Right lung (tissue), 10 donors: ENCODE data around the gene TUG1. TPM values are rescaled to one million over a fixed set of nuclear protein-coding genes. Genes with fewer than 3 reads are reported as not detected.
A peak's percentile ranks its signal among the peaks of the same experiment; 100 is the strongest.

Experiments used
- DNase-seq, 2 donors: peaks; one replicate each; pipeline ENCODE4 v3.0.0-alpha.2; 2013
- long read RNA-seq, 8 donors: transcript quantifications; one replicate each; lab custom pipeline, GENCODE V29; 2026
- polyA plus RNA-seq, 5 donors: library from polyadenylated mRNA; unstranded; fragments of 120-200 nt; gene quantifications; one replicate each; pipeline versions ENCODE4 v1.2.1 to v1.2.3, GENCODE V29; 2013; ENCODE audit warnings: inconsistent platforms in 1 of 5, low replicate concordance in 1 of 5; ENCODE audit not compliant: insufficient read length in 5 of 5, insufficient read depth in 1 of 5

The TUG1 gene
- polyA plus RNA-seq: 100 to 1,000 TPM; 162 to 280 (median 246) TPM
- long read RNA-seq, donor 1, full-length matches to known transcripts: 94 of 101 reads
- long read RNA-seq, donor 1, partial matches to known transcripts: 7 of 101 reads
- long read RNA-seq, donor 1, other reads (novel, unspliced or antisense): 0 of 101 reads
- long read RNA-seq, donor 2, full-length matches to known transcripts: 60 of 60 reads
- long read RNA-seq, donor 2, partial matches to known transcripts: 0 of 60 reads
- long read RNA-seq, donor 2, other reads (novel, unspliced or antisense): 0 of 60 reads
- long read RNA-seq, donor 3, full-length matches to known transcripts: 58 of 63 reads
- long read RNA-seq, donor 3, partial matches to known transcripts: 5 of 63 reads
- long read RNA-seq, donor 3, other reads (novel, unspliced or antisense): 0 of 63 reads
- long read RNA-seq, donor 4, full-length matches to known transcripts: 57 of 57 reads
- long read RNA-seq, donor 4, partial matches to known transcripts: 0 of 57 reads
- long read RNA-seq, donor 4, other reads (novel, unspliced or antisense): 0 of 57 reads
- long read RNA-seq, donor 5, full-length matches to known transcripts: 122 of 170 reads
- long read RNA-seq, donor 5, partial matches to known transcripts: 48 of 170 reads
- long read RNA-seq, donor 5, other reads (novel, unspliced or antisense): 0 of 170 reads
- long read RNA-seq, donor 6, full-length matches to known transcripts: 96 of 102 reads
- long read RNA-seq, donor 6, partial matches to known transcripts: 6 of 102 reads
- long read RNA-seq, donor 6, other reads (novel, unspliced or antisense): 0 of 102 reads
- long read RNA-seq, donor 7, full-length matches to known transcripts: 66 of 66 reads
- long read RNA-seq, donor 7, partial matches to known transcripts: 0 of 66 reads
- long read RNA-seq, donor 7, other reads (novel, unspliced or antisense): 0 of 66 reads
- long read RNA-seq, donor 8, full-length matches to known transcripts: 31 of 31 reads
- long read RNA-seq, donor 8, partial matches to known transcripts: 0 of 31 reads
- long read RNA-seq, donor 8, other reads (novel, unspliced or antisense): 0 of 31 reads

DNA sequence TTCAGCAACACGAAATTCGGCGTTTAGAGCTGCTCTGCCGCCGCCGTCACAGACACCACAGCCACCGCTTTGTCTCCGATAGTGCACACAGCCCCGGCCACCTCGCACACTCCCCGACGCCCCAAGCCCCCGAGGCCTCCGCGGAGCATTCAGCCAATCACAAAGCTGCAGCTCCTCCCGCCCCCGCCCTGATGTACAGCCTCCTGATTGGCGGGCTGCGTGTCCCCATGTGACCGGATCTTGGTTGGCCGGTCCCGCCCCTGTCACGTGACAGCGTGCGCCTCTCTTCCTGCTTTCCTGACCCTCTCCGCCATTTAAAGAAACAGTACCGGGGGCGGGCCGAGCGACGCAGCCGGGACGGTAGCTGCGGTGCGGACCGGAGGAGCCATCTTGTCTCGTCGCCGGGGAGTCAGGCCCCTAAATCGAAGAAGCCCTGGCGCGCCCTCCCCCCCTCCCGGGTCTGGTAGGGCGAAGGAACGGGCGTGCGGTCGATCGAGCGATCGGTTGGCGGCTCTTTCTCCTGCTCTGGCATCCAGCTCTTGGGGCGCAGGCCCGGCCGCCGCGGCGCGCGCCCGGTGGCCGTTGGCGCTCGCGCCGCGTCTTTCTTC, at the start of gene TUG1:
Gene TUG1, plus strand, starts transcription at position 342 of the 608 bp plus-strand sequence.
- DNase-seq: peak; percentile 98

GRCh38 chr22:30919973-30920372, 49.1 kb upstream of the TUG1 start:
- no peak for DNase-seq

DNA sequence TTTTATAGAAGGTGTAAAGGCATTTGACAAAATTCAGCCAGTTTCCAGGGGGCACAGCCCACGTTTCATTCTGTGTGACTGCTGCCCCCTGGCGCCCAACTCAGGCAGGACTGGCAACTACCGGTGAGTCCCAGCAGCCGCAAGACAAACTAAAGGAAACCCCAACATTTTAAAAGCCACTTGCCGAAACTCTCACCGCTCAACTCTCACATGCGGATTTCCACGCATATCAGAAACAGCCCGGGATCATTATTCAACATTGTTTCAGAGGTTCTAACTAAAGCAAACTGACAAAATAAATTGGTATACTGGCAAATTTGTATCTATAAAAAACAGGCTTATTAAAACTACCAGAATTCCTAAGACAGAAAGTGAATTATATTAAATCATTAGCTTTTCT, 48.7 kb upstream of the TUG1 start:
- DNase-seq: peak; percentile 47 to 57

GRCh38 chr22:30921108-30921507, 48.0 kb upstream of the TUG1 start:
- DNase-seq: no peak

DNA sequence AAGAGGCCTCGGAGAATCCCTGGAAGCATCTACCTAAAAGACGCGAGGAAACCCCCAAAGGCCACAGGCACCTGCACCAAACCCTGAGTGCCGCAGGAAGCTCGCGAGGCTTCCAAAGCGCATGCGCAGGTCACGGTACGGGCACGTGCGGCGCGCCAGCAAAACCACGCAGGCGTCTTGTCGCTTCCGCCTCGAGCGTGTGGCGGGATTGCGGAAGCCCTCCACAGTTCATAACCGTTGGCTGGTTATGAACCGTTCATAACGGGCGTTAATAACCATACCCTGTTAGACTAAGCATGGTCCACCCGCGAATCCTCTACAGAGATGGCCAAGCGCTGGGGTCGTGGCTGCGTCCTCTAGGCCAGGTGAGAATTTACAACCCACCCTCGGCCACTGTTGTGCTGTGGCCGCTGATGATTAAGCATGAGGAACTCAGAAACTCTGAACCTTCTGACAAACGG, 46.9 kb upstream of the TUG1 start:
- DNase-seq: peak; percentile 43

- DNase-seq: no peak
These were observed 45.7 kb upstream of the TUG1 start for GRCh38 chr22:30923168-30923900.

- DNase-seq: no peak
These were observed 43.4 kb upstream of the TUG1 start for GRCh38 chr22:30925667-30926066.

- DNase-seq: no peak
These were observed 42.4 kb upstream of the TUG1 start for GRCh38 chr22:30926706-30927105.

DNA sequence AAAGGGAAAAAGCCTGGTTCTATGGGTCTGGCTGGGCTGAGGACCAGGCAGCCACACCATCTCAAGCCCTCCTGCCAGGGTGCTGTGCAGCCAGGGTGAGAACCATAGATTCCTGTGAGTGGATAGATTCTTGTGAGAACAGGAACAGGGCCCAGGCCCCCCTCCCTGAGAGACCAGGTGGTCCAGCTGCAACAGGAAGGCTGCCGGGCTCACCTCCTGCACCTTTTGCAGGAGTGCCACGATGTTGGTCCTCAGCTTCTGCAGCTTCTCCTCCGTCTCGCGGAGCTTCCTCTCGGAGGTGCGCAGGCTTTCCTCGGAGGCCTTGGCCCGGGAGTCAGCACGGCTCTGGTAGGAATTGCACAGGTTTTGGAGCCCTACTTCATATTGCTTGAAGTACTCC, 41.3 kb upstream of the TUG1 start:
- no peak for DNase-seq

GRCh38 chr22:30928401-30928800, 40.7 kb upstream of the TUG1 start:
- DNase-seq: no peak

GRCh38 chr22:30930228-30930627, 38.8 kb upstream of the TUG1 start:
- no peak for DNase-seq

GRCh38 chr22:30931541-30932300, 37.3 kb upstream of the TUG1 start:
- no peak for DNase-seq

- no peak for DNase-seq
These were observed 36.4 kb upstream of the TUG1 start for GRCh38 chr22:30932661-30933060.

DNA sequence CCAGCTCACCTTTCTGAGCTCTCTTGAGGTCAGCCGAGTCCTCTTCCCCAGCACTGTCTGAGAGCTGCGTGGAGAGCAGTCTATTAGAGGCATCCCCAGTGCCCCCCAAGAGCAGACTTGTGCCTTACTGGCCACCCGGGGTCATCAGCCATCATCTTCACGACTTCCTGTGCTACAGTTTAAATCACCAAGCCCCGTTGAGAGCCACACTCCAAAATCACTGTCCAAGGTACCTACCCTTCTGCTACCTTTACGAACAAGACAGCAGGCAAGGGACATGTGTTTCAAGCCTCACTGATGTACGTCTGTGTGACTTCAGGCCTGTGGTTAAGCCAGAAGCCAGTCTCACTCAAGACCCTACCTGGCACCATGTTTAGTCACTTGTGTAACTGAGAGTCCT, 35.6 kb upstream of the TUG1 start:
- no peak for DNase-seq

DNA sequence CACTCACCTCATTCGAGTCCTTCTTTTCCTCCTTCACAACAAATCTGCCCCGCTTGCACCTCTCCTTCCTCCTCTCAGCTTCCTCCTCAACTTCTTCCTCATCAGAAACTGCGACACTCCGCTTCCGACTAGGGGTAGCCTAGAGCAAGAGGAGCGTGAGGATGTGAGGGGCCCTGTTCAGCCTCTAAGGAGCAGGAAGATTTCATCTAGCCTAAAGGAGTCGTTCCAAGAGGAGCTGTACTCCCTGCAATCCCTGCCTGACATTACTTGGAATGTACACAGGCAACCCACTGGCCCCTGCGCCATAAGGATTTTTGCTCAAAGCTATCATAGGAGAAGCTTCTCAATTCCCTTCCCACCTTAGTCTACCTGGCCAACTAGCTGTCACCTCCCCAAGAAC, 35.0 kb upstream of the TUG1 start:
- no peak for DNase-seq

GRCh38 chr22:30940685-30941362, 28.2 kb upstream of the TUG1 start:
- DNase-seq: no peak

DNA sequence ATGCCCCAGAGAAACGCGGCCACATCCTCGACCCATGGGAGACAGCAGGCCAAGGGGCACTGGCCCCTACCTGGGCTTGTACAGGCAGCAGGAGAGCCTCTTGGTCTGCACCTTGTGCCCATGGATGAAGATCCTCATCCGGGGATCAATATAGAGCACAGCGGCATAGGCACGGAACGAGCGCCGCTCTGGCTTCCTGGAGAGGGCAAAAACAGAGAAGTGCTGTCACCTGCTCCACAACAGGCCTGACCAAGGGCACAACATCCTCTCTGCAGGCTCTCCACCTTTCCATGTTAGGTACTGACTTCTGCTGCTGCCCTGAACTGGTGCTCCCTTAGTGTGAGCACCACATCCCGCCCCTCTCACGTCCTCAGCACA, 27.7 kb upstream of the TUG1 start:
- DNase-seq: no peak

- DNase-seq: no peak
These were observed 25.7 kb upstream of the TUG1 start for GRCh38 chr22:30943368-30943767.

DNA sequence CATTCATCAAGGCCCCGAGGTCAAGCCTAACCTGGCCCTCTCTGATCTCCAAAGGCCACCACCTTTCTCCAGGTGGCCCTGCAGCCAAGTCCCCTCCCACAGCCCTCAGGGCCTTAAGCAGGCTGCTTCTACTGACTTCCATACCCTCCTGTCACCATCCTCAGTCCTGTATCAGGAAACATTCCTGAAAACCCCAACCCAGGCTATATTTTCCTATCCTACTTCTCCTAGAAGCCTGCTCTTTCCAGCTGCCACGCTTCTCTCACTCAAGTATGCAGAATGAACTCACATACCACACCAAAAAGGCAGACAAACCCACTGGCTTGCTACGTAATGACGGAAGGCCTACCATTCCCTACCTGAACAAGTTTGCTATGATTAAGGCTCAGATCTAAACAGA, 24.1 kb upstream of the TUG1 start:
- DNase-seq: no peak

- DNase-seq: no peak
These were observed 23.4 kb upstream of the TUG1 start for GRCh38 chr22:30945653-30946052.
